ENCODE data around the gene ARID5B.
"Not testable (repeated sequence)": the region's sequence is repeated elsewhere in the genome, so short reads cannot be mapped to it uniquely, and the experiment has no call there.

ARID5B gene

GRCh38 chr10:61965703-61966395 is 64.3 kb downstream of the ARID5B start:
- DNase-seq (ENCODE audit: low read depth): no peak

DNA sequence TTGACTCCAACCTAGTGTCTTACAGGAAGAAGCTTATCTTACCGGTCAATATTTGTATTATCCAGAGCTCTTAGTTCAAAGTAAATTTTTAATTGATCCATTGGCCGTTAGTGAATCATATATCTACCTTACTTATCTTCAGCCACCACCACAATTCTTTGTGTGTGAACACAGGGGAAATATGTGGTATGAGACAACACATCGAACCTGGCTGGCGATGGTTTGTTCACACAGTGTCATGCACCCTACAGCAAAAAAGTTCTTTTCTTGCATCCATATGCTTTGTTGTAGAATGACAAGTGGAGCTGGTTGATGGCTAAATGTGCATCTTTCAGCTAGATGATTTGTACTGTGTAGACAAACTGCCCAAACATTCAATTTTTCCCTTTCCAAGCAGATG is 65.8 kb downstream of the ARID5B start:
- DNase-seq (ENCODE audit: low read depth): no peak

DNA sequence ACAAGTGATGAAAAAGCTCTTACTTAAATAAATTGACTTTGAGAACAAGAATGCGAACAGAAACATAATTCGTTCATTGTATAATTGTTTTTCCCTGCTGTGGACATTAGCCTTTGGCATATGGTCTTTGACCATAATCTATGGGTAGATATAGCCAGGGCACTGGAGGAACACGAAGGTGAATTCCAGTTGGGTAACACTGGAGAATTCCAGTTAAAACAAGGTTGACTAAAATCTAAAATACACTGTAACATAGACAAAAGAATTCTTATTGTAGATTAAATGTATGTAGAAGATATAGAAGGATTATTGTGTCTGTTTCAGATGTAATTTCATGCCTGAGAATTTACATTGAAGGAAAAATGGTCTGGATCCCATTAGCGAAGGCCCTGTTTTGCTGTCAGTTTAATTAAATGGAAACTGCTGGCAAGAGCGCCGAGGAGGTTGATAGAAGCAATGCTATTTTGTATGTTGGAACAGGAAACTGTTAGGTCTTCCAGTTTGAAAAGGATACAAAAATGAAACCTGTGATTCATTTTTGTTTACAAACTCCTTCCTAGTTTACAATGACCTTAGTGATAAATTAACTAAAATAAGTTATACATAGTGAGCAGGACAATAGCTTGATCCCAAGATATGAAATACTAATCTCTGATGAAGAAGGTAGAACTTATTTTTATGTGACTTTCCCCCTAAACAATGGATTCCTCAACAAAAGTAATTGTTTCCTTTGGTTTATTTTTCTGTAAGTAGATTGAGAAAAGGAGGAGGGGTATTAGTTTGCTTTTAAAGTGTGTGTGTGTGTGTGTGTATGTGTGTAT is 68.9 kb downstream of the ARID5B start:
- DNase-seq (ENCODE audit: low read depth): peak; percentile 55

DNA sequence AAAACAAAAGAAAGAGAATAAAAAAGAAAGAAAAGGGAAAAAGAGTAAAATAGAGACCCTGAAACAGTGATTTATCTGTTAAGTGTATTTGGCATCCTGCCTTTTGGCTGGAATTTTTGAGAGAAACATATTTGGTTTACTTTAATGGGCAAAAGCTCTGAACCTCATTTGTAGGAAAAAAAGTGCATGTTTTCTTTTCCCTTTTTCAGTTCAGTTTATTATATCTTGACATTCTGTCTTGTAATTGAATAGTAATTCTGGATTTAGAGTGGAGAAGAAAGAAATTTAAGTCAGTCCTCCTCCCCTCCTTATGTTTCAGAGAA is 69.5 kb downstream of the ARID5B start:
- DNase-seq (ENCODE audit: low read depth): peak; percentile 67

DNA sequence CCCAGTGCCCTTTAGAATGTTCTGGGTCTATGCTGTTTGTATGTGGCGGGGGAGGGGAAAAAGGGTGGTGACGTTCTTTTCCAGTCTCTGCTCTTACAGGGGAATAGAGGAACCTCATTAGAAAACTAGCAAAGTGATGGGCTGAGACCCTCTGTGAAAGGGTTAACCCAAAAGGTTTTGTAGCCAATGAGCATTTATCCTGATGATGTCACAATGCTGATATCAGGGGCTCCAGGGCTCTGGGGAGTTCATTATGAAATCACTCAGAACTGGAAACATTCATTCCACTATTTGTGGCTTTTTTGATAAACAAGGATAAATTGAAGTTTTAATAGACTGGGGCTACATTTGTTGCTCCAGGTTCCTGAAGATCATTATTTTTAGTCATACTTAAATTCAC is 71.7 kb downstream of the ARID5B start:
- peak; percentile 24 for DNase-seq (ENCODE audit: low read depth)

GRCh38 chr10:61973906-61974305 is 72.4 kb downstream of the ARID5B start:
- DNase-seq (ENCODE audit: low read depth): peak; percentile 31

DNA sequence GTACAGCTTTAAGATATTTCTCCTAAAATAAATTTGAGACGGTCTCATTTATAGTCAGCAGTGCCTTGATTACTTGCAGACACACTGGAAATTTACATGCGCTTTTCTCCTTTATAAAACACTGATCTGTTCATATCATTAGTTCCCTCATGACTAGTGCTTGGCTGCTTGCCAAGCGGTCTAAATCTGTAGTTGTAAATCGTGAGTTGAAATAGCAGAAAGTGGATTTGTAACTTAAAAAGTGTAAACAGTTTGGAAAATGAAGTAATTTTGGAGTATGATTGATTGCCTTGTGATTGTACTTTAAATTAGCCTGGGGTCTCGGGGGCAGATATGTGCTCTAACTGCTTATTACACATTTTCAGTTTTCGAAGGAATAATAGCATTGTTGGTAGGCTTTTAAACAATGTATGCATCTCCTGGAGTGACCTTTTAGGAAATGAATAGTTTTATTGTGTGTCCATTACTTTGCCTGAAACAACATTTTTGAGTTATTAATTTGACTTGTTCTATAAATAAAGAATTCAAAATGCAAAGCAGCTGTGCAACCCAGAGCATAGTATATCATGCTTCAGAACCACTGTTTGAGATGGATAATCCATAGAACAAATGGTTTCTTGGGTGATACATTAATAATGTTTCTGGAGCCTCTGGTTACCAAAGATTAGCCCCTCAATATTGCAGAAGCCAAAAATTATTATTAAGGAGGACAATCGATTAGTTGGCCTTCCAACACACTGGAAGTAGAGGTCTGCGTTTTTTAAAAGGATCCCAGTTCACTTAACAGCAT is 73.3 kb downstream of the ARID5B start:
- peak; percentile 73 for DNase-seq (ENCODE audit: low read depth)

DNA sequence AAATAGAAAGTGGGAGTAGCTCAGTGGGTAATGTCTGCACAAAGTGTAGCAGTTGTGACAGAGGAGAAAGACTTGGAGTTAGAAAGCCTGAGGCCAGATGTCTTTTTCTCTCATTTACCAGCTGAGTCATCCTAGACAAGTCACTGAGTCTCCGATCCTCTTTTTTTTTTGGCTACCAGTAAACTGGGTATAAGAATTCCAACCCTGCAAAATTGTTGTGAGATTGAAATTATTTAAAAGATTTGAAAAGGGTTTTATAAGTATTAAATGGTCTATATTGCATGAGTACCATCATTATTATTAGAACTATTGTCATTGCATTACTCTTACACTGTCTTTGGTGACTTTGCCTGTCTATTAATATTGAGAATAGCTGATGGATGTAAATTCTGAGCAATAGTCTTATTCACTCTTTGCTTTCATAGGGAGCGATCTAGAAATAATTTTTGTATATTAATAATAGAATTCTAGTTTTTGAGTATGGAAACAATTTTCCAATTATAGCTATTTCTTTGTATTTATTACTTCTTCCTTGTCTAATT is 74.0 kb downstream of the ARID5B start:
- DNase-seq (ENCODE audit: low read depth): peak; percentile 92

GRCh38 chr10:61976951-61977721 is 75.6 kb downstream of the ARID5B start:
- not testable (repeated sequence) for DNase-seq (ENCODE audit: low read depth)

DNA sequence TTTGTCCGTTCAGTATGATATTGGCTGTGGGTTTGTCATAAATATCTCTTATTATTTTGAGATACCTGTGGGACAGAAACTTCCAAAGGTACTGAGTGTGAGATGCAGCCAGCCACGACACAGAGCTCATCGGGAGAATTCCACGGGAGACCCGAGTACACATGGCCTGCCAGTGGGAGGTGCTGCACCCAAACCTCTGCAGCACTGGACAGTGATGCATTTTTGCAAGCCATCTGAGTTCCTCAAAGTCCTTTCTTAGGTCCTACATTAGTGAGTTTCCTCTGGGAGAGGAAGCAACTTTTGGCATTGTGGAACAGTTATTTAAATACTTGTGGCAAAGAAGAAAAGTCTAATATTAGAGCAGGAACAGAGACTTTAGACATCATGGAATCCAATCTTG is 77.5 kb downstream of the ARID5B start:
- peak; percentile 29 for DNase-seq (ENCODE audit: low read depth)

DNA sequence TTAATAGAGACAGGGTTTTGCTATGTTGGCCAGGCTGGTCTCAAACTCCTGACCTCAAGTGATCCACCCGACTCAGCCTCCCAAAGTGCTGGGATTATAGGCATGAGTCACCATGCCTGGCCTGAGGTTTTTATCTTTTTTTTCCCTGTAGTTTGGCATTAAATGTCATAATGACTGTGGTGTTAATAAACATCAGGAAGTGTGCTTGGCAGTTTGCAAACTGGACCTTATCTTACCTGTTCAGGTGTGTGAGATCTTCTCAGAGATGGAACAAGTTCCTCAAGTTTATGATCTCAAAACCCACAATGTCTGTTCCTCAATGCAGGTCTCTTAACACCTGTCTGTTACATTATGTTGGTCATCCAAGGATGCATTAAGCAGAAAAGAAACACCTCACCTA is 80.0 kb downstream of the ARID5B start:
- peak; percentile 34 for DNase-seq (ENCODE audit: low read depth)

DNA sequence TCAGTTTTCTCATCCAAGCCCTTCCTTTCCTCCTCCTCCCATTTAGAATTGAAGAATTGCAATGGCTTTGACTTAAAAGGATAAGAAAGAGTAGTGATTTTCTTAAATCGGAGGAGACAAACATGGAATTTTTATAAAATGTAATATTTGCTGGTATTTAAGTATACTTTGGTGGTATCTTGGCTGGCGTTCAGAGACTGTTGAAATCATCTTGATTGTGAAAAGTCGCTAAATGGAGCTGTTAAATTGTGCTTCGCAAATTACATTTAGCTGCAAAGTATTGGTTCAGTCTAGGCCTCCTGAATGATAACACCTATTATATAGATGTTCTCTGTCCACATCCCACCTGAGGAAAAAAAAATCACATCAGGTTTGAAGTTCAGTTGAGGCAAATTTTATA is 81.8 kb downstream of the ARID5B start:
- DNase-seq (ENCODE audit: low read depth): no peak

- DNase-seq (ENCODE audit: low read depth): peak; percentile 21
Measured at GRCh38 chr10:61984803-61985418, 83.4 kb downstream of the ARID5B start.

DNA sequence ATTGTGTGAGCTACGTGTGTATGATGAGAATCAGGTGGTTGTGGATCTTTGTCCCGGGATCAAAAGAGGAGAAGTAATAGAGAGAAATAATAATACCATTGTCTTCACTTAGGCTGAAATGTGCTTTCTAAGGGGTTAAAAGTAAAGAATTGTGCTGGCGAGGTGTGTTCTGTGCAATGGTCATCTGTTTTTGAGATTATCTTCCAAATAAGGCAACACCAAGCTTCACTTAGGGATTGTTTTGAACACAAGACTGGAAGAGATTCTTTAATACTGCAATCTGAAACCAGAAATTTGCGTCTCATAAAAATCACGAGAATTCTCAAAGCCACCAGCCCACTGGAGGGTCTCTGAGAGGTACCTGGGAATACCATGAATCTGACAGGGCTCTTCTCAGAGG is 84.2 kb downstream of the ARID5B start:
- DNase-seq (ENCODE audit: low read depth): no peak

DNA sequence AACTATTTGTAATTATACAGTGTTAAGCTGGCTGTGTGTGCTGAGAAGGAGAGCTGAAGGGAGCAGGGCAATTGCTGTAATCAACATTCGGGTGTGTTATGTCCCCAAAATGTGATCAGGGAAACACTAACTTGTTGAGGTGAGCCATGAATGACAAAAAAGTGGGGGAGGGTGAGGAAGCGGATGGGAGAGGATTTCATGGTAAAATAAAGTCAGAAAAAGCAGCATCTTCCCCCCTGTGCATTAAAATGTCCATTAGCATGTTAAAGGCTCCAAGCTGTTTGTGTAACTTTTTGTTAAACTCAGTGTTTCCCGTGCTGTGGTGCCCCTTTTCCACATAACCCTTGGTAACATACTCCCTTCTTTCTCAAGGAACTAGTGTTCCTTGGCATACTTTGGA is 84.9 kb downstream of the ARID5B start:
- DNase-seq (ENCODE audit: low read depth): no peak

DNA sequence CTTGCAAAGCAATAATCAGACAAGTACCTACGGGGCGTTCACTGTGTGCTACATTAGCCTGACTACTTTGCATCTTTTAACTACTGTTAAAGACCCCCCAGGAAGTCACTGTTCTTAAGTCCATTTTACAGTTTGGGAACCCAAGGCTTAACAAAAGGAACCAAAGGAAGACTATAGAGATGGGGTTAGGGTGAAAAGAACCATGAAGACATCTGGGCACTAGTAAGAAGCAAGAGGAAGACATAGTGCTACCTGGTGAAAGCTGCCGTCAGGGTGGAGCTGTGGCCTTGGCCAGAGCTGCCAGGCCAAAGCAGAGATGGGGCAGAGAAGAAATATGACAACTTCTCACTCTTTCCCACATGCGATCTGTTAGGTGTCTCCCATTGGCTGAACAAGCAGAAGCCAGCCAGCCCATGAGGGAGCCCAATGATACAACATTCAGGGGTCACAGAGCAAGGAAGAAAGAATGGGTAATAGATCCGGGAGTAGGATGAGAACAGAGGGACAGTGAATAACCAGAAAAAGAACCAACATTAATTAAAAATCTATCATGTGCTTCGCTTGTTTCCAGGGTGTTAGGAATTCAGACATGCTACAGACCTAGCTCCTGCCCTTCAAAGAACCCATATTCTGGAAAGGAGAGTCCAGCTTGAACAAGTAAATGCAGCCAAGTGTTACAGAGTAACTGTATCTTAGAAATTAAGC is 85.4 kb downstream of the ARID5B start:
- DNase-seq (ENCODE audit: low read depth): no peak

GRCh38 chr10:61987537-61987936 is 86.0 kb downstream of the ARID5B start:
- no peak for DNase-seq (ENCODE audit: low read depth)

DNA sequence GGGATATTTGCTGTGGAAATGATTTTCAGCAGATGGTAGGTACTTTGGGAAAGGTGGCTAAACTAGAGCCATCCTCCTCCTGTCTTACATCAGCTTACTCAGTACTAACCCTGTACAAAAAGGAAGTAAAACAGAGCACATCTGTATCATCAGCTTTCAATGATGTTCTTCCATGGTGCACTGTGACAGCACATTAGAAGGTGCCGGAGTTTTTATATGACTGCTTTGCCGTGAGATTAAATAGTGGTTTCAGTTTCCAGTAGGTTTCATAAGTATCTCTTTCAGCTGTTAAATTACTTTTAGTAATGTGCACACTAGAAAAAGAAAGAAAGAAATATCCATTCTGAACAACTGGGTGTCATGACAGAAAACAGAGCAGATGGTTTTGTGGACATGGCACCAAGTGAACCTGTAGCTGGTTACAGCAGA is 86.5 kb downstream of the ARID5B start:
- peak; percentile 44 for DNase-seq (ENCODE audit: low read depth)

DNA sequence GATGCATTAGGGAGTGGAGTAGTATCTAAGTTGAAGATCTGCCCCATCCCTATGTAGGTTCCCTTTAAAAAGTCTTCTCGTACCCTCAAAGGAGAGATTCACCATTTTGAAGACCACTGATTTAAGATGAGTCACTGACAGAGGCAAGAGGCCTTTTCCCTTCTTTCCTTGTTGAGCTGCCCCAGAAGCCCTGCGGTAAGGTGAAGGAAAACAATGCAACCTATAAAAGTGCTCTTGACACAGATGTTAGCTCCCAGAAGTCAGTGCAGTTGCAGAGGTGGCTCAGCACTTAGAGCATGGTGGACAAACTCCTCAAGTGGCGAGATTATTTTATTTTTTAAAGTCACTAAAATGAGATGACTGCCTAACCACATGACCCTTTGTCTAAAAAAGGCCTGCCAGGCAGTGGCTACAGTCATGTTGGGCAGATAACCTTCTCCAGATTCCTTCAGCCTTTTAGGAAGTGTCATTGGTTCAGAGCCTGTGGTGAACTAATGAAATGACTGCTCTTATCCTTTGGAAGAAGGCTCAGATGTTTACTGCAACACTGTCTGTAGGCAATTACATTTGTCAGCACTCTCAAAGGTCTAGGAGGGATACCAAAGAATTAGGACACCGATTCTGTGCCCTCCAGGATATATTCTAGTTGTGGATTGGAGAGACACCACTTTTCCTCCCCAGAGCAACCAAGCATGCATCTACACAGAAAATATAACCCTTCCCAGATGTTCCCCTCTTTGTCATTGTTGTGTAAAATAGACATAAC is 88.7 kb downstream of the ARID5B start:
- DNase-seq (ENCODE audit: low read depth): peak; percentile 40

DNA sequence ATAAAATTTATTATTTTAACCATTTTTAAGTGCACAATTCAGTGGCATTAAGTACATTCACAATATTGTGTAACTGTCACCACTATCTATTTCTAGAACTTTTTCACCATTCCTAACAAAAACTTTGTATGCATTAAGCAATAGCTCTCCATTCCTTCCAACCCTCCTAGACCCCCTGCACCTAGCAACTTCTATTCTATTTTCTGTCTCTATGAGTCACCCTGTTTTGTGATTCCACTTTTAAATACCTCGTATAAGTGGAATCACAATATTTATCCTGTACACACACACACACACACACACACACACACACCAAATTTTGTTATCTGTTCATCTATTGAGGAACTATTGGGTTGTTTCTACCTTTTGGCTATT is 89.2 kb downstream of the ARID5B start:
- DNase-seq (ENCODE audit: low read depth): peak; percentile 57

Measured in EH (cell line).